Activated gamma-delta T cell (primary cell): ENCODE data around the gene ESYT1.
A peak's percentile ranks its signal among the peaks of the same experiment; 100 is the strongest.

Experiments
- DNase-seq: peaks from one replicate; lab custom pipeline; 2025; lab: John Stamatoyannopoulos, UW

The ESYT1 gene

GRCh38 chr12:56129206-56129941, 1.3 kb downstream of the ESYT1 start:
- DNase-seq = peak; percentile 67

DNA sequence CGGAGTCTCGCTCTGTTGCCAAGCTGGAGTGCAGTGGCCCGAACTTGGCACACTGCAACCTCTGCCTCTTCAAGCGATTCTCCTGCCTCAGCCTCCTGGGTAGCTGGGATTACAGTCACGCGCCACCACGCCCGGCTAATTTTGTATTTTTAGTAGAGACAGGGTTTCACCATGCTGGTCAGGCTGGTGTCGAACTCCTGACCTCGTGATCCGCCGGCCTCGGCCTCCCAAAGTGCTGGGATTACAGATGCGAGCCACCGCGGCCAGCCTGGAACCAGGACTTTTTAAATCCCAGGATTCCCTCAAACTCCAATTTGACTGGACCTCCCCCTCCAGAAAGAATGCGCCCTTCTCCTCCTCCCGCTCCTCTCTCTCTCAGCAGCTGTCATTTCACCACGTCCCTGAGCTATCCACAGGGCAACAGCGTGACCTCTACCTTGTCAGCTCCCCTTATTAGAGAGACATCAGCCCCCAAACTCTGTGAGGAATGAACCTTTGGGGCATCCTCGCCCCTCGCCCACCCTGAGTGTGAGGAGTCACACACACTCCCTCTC, 2.0 kb downstream of the ESYT1 start:
- no peak for DNase-seq

DNA sequence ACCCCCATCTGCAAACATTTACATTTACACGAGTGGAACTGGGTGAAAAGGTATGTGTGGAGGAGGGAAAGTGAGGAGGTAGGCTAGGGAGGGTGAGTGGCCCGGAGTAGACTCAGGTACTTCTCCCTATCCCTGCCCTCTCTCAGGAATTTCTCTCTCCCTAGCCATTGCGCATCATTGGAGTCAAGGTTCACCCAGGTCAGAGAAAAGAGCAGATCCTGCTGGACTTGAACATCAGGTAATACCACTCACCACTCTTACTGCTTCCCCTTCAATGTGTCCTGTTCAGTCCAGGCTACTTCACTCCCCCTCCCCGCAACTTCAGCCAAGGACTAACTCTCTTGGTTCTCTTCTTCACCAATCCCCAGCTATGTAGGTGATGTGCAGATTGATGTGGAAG, 2.8 kb downstream of the ESYT1 start:
- no peak for DNase-seq

DNA sequence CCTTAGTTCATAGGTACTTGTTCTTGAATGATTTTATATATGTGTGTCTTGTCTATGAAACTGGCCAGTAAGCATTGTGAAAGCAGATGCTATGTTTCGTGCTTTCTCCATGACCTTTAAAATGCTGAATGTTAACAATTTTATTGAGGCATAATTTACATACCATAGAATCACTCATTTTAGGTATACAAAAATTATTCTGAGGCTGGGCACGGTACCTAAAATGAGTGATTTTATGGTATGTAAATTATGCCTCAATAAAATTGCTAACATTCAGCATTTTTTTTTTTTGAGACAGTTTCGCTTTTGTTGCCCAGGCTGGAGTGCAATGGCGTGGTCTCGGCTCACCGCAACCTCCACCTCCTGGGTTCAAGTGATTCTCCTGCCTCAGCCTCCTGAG, 6.8 kb downstream of the ESYT1 start:
- DNase-seq = no peak

DNA sequence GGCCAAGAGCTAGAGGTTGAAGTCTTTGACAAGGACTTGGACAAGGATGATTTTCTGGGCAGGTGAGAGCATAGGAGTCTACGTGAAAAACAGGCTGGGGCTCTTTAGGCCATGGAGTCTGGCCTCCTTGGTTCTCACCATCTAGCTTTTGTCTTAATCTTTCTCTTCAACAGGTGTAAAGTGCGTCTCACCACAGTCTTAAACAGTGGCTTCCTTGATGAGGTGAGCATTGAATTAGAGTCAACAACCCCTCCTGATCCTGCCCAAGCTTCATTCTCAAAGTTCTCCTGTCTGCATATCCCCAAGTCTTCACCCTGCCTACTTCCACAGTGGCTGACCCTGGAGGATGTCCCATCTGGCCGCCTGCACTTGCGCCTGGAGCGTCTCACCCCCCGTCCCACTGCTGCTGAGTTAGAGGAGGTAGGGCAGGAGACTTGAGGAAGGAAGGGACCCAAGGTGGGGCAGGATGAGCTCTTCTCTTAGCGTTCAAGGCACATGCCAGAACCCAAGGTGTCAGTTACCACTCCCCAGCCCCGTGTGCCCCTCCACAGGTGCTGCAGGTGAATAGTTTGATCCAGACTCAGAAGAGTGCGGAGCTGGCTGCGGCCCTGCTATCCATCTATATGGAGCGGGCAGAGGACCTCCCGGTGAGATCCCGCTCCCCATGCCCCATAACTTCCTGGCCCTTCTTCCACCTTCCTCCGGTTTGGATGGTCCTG, 9.9 kb downstream of the ESYT1 start:
- no peak for DNase-seq

- no peak for DNase-seq
These were observed 14.1 kb downstream of the ESYT1 start for GRCh38 chr12:56141946-56142784.

DNA sequence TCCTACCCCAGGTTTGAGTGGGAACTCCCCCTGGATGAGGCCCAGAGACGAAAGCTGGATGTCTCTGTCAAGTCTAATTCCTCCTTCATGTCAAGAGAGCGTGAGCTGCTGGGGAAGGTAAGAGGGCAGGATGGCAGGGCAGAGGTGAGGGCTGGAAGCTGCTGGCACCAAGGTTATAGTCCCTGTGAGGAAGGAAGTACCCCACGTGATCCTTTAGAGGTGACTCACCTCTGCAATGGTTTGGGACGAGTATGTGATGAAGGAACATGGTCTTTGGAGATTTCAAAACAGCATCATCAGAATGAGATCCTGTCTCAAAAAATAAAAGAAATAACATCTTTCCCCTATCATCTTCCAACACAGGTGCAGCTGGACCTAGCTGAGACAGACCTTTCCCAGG, 15.2 kb downstream of the ESYT1 start:
- DNase-seq = no peak

- DNase-seq = no peak
These were observed 15.8 kb downstream of the ESYT1 start for GRCh38 chr12:56143870-56144269.

- no peak for DNase-seq
These were observed 17.1 kb downstream of the ESYT1 start for GRCh38 chr12:56145217-56145616.

DNA sequence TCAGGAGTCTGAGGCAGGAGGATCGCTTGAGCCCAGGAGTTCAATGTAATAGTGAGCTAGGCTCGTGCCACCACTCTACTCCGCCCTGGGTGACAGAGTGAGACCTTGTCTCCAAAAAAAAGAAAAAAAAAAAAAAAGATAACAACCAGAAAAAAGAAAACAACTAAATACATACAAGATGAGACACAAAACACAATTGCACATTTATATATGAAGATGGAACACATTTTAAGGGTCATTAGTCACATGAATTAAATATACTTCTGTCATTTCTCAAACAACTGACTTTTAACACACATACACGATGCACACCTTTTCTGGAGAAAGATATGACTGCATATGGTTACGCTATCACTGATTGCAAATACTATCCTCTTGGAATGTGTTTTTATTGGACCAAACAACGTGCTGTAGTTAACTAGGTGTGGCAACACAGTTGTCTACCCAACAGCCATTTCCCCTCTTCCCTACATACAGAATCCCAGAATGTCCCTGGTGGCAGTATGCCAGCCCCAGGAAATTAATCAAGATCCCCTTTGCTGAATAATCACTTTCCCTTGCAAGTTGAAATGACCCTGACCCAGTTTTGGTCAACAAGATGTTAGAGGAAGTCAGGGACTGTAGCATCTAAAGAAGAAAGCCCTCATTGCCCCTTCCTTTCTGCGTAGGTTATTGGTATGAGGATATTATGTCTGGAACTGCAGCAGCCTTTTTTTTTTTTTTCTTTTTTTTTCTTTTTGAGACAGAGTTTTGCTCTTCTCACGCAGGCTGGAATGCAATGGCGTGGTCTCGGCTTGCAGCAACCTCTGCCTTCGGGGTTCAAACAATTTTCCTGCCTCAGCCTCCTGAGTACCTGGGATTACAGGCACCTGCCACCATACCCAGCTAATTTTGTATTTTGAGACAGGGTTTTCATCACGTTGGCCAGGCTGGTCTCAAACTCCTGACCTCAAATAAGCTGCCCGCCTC, 18.7 kb downstream of the ESYT1 start:
- DNase-seq = no peak

DNA sequence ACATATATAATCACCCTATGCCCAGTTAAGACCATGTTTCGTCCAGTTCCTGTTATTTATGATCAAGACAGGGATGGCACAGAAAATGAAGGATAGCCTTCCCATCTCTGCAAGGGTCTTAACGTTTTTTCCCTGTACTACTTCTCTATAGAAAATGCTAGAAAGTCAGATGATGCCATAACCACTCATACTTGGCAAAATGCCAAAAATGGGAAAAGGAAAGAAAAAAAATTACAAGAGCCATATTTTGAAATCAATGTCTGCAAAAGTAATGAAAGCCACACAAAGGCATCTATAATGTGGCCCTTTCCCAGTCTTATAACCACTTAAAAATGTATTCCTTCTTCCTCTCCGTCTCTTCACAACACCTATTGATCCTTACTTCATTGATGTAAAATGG, 22.5 kb downstream of the ESYT1 start:
- DNase-seq = no peak

- DNase-seq = no peak
These were observed 23.6 kb downstream of the ESYT1 start for GRCh38 chr12:56151672-56152131.

DNA sequence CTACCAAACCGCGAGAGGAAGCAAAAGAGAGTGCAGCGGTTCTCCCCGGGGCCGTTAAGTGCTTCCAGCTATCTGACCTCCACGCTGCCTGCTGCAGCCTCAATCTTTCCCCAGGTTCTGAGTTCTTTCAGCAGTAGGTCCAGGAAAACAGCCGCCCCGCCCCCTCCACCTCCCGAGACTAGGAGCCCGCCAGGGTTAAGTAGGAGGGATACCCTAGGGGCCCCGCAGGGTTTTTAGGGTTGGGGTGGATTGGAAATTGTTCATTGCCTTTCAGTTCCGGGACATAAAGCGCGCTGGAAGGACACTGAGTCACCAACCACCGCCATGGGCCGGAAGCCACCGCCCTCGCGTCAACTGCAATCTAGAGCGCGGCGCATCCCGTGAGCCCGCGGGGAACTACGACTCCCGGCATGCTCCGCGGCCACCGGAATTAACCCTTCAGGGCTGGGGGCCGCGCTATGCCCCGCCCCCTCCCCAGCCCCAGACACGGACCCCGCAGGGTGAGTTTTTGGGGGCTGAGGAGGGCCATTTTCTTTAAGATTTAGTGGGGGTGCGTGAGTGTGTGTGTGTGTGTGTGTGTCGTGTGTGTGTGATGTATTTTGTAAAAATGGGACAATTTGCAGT, 24.2 kb downstream of the ESYT1 start, which contains the start of gene MYL6B:
MYL6B (plus strand) TSS at position 456 of the 624 bp plus-strand sequence. CDS start 1,332 bp downstream, outside the sequence.
- peak; percentile 87 for DNase-seq

DNA sequence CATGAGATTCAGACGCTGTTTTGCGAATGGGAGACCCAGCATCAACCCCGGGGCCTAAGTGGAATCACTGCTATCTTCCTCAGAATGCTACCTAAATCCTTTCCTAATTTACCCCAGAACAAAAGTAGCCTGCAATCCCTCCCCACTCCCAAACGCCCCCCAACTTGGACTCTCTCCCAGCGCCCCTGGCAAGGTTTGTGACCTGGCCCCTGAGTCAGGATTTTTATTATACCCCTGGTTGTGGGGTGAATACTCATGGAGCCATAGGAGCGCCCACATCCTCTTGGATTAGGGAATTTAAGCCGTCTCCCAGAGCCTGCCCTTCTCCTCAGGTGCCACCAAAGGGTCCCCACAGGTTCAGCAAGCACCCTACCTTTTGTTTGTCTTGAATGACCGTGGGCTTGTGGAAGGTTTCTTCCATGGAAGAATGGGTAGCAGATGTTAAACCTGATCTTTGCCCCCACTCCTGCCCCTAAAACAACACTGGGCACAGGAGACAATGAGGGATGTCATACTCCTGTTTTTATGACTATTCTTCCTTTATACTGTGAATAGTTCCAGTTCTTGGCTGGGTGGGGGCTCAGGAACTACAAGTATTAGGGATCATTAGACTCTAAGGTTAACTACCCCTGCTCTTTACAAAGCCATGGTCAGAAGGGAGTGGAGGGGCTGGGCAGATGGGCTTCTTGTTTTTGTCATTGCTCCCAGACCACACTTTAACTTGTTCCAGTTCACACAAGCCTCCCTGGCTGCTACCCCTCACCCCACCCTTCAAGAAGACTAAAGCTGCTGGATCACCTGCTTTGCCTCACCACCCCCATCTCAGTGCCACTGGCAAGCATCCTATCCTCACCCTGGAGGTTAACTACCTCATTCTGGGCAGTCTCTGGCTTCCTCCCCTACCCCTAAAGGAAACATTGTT, 24.9 kb downstream of the ESYT1 start:
- DNase-seq = no peak

GRCh38 chr12:56153678-56154065, 25.6 kb downstream of the ESYT1 start:
- no peak for DNase-seq

GRCh38 chr12:56154246-56154771, 26.2 kb downstream of the ESYT1 start:
- DNase-seq = no peak

DNA sequence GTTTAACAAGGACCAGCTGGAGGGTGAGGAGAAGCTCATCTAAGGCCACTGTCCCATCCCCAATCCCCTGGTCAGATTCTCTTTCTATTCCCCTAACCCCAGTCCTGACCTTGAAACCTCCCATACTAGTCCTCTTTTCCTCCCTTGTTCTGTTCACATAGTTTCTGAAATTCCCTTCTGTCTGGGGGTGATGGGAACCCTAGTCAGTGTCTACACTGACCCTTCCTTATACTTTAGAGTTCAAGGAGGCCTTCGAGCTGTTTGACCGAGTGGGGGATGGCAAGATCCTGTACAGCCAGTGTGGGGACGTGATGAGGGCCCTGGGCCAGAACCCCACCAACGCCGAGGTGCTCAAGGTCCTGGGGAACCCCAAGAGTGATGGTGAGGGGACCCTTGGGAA, 26.8 kb downstream of the ESYT1 start:
- DNase-seq = no peak

DNA sequence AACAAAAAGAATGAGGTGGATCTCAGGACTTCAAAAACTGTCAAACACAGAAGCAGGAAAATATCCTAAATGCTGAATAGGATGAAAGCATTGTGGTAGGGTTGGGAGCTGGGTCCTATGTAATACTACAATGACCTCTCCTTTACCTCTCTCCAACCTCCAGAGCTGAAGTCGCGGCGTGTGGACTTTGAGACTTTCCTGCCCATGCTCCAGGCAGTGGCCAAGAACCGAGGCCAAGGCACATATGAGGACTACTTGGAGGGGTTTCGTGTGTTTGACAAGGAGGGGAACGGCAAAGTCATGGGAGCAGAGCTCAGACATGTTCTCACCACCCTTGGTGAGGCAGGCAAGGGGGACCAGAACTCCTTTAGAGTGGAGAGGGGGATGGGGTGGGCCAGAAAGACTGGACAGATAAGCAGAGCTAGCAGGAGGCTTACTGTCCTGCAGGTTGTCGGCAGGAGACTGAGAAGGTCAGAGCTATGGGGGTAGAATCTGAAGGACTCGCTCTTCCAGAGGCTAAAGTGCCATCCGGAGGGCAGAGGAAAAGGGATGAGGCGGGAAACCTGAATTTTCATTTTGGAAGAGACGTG, 27.3 kb downstream of the ESYT1 start:
- DNase-seq = no peak
